NB4 (cell line): ENCODE data around the gene OR10A3.

Experiments
- MYC ChIP-seq: IDR thresholded peaks from 2 replicates; pipeline ENCODE4 v1.6.1; 2011; ENCODE audit warnings: low read depth, low read length
- POLR2A ChIP-seq: IDR thresholded peaks from 2 replicates; pipeline ENCODE4 v1.6.1; 2011; ENCODE audit warnings: mild to moderate bottlenecking; ENCODE audit not compliant: insufficient read length; ENCODE audit errors: extremely low read depth
- TF ChIP-seq, protein P1 (sequence below): IDR thresholded peaks from one replicate; pipeline ENCODE4 v1.5.1; 2012; ENCODE audit warnings: low read depth, low read length
- TF ChIP-seq, protein P2 (sequence below): IDR thresholded peaks from 2 replicates; pipeline ENCODE4 v1.6.1; 2011; ENCODE audit warnings: low read depth, low read length

DNA sequence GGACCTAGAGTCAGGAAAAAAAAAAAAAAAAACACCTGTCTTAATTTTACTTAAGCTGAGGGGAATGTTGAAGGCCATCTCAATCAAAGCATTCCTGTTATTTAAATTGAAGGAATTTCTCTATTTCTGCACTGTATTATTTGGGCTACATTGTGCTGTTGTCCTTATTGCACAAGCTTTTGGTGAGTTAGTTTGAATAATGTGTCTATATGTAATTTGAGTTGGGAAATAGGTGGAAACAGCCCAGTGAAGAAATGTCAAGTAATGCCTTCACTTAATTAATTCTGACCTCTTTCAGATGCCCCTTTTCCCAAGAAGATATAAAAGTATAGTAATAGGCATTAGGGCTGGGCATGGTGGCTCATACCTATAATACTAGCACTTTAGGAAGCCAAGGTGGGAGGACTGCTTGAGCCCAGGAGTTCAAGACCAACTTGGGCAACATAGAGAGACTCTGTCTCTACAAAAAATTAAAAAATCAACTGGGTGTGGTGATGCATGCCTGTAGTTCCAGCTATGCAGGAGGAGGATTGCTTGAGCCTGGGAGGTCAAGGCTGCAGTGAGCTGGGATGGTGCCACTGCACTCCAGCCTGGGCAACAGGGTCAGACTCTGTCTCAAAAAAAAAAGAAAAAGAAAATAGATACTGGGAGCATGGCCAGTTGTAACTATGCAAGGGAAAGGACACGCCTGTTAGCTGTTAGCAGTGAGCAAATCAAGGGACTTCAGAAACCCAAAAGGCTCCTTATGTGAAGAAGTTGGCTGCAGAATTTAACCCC is 45.3 kb downstream of the OR10A3 start:
- TF ChIP-seq POLR2A (no peak), MYC (no peak)
- TF ChIP-seq, protein P1, sequence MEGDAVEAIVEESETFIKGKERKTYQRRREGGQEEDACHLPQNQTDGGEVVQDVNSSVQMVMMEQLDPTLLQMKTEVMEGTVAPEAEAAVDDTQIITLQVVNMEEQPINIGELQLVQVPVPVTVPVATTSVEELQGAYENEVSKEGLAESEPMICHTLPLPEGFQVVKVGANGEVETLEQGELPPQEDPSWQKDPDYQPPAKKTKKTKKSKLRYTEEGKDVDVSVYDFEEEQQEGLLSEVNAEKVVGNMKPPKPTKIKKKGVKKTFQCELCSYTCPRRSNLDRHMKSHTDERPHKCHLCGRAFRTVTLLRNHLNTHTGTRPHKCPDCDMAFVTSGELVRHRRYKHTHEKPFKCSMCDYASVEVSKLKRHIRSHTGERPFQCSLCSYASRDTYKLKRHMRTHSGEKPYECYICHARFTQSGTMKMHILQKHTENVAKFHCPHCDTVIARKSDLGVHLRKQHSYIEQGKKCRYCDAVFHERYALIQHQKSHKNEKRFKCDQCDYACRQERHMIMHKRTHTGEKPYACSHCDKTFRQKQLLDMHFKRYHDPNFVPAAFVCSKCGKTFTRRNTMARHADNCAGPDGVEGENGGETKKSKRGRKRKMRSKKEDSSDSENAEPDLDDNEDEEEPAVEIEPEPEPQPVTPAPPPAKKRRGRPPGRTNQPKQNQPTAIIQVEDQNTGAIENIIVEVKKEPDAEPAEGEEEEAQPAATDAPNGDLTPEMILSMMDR, result no peak
- TF ChIP-seq, protein P2, sequence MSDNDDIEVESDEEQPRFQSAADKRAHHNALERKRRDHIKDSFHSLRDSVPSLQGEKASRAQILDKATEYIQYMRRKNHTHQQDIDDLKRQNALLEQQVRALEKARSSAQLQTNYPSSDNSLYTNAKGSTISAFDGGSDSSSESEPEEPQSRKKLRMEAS, result no peak
